ENCODE data around the gene SPATA13.

The SPATA13 gene

DNA sequence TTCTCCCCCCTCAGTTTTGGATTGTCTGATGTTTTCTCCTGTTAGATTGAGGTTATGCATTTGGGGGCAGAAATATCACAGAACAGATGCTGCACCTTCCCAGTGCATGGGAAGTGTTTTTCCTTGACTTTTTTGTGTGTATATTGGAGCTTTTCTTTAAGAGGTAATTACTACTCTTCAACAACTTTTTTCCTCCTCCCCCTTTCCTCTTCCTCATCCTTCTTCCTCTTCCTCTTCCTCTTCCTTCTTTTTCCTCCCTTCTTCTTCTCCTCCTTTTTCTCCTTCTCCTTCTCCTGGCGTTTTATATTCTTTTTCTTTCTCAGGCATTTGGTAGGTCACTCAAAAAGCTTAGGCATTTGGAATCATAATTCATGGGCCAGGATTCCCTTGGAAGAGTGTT lies 18.1 kb upstream of the SPATA13 start:
- no peak for DNase-seq

DNA sequence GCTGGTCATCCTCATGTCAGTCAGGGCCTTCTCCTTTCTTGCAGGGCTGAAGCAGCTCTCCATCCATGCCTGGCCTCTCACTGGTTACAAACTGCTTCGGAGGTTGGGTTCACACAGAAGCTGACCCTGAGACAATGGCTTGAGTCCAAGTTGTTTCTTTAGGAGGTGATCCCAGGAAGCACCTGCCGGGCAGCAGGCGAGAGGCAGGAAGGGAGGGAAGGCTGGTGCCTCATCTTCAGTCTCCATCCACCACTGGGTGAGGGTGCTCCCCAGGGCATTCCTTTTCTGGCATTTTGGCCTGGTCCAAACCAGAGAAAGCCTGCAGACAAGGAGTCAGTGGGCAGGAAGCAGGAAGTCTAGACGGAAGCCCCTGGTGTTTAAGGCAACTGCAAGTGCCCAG lies 17.6 kb upstream of the SPATA13 start:
- no peak for DNase-seq

DNA sequence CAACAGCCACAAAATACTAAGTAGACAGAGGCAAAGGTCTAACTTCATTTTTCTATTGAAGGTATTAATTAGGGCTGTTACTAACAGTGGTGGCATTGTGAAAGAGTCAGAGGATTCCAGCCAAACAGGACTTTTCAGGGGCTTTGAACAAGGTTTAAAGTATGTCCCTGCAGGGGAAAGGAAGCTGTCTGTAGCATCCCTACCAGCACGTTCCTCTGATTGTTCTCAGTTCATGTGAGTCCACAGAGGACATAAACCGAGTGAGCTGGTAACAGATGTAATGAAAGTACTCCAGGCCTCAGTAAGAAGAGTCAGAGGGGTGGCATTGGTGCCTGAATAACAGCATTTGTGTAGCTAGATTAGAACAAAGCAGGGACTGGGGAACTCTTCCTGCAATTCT lies 15.3 kb upstream of the SPATA13 start:
- no peak for DNase-seq

DNA sequence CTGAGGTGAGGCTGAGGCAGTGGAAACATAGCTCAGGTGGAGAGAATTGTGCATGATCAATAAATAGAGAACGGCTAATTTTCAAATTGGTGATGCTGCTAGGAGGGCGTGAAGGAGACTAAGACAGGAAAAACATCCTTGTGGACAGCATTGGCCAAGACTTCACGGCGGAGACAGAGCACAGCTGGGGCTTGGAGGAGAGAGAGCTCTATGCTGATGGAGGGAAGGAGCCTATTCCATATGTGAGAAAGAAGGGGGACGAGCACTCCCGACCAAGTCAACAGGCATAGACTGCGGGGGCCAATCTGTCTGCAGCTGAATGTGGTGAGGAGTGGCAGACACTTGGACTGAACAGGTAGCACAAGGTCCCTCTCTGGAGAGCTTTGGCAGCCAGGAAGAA lies 14.8 kb upstream of the SPATA13 start:
- no peak for DNase-seq

DNA sequence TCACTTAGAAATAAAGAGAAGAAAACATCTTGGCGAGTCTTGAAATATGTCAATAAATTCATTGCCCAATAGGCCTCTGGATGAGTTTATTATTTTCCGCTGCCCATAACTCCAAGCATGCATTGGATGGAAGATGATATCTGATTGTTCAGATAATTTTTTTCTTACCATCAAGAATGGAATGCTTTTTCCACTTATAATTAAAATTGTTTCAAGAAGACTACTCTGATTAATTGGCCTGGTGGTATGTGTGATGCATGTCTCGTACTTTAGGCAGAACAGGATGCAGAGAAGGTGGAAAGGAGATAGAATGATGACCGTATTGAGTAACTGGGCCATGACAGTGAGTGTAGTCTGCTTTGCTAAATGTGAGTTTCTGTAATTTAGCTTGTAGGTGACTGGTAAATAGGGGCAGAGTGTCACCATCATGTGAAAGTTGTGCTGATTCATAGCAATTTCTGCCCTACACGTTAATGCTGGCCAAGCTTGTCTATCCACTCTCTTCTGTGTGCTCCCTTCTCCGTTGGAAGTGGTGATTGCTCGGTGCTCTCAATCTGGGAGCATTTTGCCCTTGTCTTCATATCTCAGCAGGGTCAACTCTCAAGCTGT lies 13.5 kb upstream of the SPATA13 start:
- no peak for DNase-seq

DNA sequence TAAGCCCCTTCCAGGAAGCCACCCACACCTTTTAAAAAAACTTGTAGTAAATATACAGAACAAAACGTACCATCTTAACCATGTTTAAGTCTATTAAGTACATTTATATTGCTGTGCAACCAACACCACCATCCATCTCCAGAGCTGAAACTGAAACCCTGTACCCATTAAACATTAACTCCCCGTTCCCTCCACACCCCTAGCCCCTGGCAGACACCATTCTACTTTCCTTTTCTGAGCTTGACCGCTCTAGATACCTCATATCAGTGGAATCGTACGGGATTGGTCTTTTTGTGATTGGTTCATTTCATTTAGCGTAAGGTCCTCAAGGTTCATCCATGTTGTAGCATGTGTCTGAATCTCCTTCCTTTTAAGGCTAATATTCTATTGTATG lies 13.0 kb upstream of the SPATA13 start:
- DNase-seq: no peak

DNA sequence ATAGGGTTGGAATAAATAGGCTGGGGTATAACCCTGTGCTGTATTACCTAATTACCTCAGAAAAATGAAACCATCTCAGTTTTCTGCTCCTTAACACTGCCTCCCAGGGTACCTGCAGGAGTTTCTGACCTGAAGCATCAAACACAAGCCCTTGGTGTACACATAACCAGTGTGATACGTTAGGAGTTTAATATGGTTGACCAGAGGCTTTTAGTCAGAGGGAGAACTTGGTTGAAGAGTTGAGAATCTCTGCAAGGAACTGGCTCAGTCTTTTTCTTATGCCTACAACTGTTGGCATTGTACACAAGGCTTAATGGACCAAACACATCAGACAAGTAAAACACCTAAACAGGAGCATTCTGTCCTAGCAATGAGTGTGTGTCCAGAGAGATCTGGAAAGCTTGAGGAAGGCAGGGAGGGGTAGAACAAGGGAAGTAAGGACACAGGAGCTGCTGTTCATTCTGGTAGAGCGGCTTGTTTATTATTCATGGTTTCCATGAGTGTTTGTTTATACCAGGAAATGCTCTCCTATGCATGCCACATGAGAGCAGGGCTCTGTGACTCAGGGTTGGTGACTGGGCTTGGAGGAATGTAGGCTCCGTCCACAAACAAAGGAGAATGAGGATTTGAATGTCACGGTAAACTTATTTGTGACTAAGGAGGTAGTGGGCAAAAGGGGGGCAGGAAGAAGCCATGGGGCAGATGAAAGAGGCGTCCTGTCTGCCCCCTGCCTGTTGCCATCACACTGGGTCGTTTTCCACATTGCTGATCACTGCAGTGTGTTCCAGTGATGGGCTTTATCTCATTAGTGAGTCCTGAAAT lies 11.9 kb upstream of the SPATA13 start:
- DNase-seq: no peak

DNA sequence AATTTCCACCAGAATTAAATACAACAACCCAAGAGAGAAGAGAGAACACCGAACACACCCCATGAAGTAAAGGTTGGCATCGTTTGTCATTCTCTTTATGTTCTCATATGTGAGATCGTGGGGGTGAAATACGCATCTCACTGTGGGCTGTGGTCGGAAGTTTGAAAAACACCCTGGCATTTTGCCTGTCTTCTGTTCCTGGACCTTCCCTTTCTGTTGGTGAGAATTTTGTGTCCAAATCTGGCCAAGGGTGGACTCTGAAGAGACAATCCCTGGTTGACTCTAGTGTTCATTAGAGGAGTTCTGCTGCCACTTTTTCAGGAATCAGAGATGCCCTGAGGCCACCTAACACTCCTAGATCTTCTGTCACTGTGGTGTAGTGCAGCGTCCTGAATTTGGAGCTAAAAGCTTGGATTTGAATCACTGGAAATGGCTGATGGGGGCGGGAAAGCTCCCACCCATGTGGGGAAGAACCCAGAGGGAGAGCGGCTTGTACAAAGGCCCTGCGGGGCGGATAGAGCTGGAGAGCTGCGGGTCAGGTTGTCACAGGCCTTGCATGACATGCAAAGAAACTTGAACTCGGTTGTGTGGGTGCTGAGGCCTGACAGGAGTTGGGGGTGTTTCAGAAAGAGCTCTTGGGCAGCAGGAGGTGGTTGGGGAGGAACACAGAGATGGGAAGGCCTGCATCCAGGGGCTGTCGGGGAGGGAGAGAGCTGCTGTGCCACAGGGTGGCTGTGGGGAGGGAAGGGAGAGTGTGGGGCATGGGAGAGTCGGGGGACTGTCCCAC lies 11.1 kb upstream of the SPATA13 start:
- no peak for DNase-seq

DNA sequence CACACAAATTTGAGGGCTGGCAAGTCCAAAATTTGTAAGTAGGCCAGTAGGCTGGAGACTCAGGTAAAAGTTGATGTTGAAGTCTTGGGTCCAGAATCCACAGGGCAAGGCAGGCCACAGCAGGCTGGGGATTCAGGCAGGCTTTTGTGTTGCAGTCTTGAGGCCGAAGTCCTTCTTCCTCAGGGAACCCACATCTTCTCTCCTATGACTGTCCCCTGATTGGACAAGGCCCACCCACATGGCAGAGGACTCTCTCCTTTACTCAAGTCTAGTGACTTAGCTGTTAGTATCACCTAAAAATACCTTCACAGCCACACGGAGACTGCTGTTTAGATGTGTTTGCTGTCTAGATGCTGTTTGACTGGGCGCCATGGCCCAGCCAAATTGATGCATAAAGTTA lies 9.9 kb upstream of the SPATA13 start:
- DNase-seq: no peak

DNA sequence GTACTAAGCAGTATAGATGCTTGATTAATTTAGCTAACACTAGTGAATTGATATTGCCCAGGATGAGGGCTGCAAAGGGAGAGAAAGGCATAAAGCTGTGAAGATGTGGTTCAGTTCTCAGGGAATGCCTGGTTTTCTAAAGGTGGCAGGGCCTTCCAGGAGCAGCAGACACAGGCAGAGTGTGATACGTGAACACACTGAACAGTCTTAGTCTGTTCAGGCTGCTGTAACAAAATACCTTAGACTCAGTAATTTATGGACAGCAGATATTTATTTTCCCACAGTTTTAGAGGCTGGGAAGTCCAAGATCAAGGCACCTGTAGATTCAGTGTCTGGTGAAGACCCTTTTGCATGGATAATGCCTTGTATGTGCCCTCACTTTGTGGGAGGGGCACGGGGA lies 8.7 kb upstream of the SPATA13 start:
- DNase-seq: no peak

DNA sequence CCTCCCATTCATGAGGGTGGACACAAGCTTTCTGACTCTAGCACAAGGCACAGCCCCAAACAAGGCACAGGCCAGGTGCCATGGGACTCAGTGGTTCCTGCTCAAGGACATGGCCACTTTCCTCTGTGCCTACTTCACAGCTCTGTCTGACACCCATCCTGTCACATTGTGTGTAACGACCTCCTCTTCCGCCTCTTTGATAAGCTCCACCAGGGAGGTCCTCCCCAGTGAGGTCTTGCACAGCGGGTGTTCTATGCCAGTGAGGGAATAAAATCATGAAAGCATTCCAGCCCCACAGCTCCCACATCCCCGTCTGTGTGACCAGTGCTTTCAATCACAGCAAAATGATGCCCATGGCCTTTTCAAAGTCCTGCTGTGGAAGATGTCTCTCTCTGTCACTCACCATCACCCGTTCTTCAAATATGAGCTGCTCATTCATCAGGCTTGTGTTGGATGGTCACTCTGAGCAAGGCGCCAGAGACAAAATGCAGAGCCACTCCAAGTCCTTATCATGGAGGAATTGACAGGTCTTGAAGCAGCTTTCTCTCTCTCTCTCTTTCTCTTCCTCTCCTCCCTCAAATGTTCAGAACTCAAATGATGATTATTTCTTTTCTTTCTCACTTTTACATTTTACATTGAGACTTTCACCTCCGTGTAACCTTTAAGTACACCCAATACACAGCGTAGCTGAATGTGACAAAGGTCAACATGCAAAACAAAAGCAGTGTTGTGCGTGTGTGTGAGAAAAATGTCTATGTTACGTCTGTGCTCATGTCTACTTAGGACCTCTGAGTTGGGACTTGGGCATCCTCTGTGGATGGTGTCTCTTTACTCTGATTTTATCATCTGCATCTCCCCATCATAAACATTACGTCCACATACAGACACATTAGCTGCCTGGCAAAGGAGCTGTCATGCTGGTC lies 8.0 kb upstream of the SPATA13 start:
- DNase-seq: no peak

DNA sequence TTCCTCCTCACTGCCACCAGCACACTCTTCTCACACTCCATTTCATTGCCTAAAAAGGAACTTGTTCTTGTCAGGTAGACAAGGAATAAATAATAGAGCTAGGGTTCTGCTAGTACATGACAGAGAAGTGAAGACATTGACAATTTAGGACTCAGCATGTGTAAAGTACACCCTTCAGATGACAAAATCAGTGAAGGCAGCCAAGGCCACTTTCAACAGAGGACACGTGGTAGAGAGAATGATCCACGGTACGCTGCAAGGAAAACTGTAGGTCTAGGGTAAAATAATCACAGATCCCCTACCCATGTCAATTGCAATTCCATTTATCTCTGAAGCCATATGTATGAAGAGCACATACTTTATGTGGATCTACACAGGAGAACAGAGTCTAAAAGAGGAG lies 7.2 kb upstream of the SPATA13 start:
- DNase-seq: no peak

DNA sequence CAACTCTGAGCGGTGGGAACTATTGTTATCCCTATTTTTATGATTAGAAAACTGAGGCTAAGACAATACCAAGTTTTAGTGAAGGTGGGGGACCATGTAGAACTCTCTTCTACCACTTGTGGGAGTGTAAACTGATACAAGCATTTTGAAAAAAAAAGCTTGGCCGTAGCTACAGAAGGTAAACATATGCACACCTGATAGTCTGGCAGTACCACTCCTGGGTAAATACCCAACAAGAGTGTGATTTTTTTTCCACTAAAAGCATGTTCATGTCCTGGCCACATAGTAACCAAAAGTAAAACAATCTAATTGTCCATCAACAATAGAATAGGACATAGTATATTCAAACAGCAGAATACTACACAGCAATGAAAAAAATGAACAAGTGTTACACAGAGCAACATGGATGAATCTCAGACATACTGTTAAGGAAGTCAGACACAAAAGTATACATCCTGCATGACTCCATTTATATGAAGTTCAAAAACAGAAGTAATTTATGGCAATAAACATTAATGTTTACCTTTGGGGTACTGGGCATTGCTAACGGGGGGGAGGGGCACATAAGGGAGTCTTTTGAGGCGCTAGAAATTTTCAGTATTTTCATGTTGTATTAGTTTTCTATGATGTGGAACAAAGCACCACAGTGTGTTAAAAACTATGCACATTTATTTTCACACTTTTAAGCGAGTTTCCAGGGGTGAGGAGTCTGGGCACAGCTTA lies 6.4 kb upstream of the SPATA13 start:
- no peak for DNase-seq

DNA sequence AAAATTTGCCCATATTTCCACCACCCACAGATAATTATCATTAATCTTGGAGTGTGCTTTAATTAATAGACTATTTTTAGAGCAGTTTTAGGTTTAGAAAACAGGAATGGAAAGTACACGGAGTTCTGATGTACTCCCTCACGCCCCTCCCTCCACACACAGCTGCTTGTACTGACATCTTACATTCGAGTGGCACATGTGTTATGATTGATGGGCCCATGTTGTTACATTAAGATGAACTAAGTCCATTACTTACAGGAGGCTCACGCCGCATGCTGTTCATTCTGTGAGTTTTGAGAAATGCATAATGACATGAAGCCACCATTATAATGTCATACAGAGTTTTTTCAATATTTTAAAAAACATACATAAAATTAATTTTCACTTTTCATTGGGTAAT lies 1.2 kb upstream of the SPATA13 start:
- no peak for DNase-seq

DNA sequence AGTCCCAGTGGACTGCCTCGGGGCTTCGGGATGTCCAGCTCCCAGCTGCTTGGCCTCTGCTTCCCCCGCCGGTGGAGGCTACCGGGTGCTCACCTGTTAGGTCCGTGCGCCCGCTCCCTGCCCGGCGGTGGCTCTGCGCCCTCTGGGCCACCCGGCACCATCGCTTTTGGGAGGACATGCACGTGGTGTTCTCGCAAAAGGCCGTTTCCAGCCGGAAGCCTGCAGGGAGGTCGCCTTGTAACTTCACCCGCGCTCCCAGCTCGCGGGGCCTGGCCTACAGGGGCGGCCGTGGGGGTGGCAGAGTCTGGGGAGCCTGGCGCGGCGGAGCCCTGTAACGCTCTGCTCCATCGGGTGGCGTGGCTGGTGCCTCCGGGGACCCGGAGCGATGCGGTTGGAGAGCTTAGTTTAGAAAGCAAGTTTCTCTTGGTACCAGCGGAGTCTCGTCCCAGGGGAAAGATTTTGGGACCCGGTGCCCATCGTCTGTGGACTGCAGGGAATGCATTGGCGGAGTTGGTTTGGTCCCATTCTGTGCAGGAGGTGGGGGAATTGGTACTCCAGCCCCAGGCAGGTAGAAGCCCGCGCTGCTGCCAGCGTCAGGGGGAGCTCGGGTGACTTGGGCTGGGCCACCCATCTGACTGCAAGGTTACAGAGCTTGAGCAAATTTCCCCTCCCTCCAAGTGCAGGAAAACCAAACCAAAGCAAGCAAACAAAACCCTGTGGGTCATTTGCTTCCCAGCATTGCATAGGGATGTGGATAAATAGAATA lies 673 bp downstream of the SPATA13 start:
- DNase-seq: peak; percentile 17

DNA sequence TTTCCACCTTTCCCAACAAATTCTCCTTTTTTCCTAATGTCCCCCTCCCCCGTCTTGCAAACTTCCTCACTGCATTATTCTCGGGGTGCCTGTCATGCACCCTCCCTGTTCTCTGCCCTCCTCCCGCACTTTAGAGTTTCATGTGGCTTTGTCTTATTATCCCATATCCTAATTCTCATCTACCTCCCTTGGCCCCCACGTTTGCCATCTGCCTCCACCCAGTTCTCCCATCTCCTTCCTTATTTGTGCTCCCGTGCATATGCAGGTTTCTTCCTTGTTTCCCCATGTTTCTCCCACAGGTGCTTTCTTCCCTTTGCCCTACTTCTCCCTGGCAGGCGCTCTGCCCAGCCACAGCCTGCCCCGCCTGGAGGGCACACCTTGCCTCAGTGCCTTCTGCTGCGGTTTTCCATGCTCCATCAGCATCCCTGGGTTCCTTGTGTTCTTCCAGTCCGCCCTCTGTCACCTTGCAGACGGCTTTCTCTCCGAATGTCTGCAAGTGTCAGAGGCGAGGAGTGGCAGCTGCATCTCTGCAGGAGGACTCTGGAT lies 1.5 kb downstream of the SPATA13 start:
- no peak for DNase-seq

DNA sequence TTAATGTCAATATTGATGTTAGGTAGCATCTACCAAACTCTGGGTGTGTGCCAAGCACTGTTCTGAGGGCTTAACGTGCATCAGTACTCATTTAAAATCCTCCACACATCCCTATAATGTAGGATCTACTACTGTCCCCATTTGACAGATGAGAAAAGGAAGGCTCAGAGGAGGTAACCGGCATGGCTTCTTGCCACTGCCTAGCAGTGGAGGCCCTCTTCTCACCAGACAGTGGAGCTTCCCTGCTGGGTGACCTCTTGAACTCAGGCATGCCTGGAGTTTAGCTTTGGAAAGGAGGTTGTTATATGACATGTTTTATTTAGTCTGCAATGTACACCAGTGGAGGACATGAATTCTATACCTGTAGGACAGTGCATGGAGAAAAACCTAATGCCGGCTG lies 2.1 kb downstream of the SPATA13 start:
- DNase-seq: no peak

DNA sequence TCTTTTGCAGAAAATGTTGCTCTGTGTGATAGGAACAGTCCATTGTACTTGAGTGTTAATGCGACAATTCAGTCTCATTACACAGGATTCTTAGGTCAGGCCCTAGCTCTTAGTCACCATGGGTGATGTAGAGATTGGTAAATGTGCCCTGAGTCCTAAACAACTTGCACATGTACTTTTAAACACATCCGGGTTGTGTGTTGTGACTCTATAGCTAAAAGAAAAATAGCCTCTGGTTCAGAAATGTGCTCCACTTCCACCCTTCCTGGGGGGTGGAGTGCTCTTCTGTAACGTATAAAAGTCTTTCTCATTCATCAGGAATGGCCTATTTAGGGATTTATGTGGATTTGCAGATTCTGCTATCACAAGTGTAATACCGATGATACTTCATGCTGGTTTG lies 5.2 kb downstream of the SPATA13 start:
- DNase-seq: no peak

DNA sequence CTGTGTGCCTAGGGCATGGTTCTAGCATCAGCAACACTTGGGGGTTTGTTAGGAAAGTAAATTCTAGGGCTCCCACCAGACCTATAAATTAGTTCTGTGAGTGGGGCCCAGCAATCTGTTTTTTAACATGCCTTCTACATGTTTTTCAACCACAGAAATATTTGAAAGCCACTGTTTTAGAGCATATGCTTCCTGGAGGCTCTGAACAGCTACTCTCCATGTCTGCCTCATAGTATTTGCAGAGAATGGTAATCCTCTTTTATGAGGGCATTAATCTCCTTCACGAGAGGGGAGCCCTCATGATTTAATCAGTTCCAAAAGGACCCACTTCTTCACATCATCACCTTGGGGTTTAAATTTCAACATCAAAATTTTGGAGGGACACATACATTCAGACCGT lies 6.0 kb downstream of the SPATA13 start:
- no peak for DNase-seq

DNA sequence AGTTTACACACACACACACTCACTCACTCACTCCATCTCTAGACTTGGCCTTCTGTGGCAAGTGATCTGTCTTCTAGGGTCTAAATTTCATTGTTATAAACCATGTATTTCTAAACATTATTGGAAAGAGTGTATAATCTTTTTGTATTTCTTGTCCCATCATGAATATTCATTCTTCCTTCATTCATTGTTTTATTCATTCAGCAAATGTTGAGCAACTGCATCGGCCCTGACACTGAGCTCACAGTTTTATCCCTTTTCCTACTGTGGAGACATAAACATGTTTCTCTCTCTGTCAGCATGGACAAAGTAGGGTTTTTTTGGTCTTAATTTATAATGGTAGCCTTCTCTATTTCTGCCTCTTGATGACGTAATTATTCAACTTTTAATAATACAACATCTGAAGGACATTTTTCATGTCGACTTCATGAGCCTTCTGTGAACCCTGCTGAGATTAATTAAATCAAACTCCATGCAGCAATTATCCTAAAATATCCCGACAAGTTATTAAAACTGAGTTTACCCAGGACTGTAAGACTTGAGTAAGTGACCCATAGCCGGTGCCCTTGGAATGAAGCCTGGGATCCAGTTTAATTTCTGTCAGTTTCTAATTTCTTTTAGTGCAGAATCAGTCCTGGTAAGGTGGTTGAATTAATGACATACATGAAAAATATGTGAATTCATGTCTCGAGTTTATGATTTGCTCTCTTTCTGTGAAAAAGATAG lies 7.3 kb downstream of the SPATA13 start:
- DNase-seq: no peak

DNA sequence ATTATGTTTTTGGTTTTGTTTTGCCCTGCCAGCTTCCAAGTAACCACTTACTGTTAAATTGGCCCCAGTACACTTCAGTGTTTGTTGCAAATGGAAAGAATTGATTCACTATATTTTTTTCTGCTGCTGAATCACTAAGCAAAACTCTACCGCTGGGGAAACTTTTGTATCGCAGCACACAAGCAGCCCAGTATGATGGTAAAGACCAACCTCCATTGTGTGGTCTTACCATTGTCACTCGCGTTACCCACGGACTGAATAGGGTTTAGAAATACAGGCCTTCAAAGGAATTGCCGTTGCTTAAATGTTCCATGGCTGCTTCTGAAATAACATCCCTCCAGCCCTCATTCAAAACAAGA lies 7.9 kb downstream of the SPATA13 start:
- no peak for DNase-seq
